ENCODE measurements around the gene ADCK1. TPM values are rescaled to one million over a fixed set of nuclear protein-coding genes. Genes with fewer than 3 reads are reported as not detected.

The ADCK1 gene
- total and polyA plus RNA-seq, 2 of the 13 experiments (the other 11 are each of a cell fraction or from before 2014, with no cell fraction given): 3.9 to 6.3 TPM

DNA sequence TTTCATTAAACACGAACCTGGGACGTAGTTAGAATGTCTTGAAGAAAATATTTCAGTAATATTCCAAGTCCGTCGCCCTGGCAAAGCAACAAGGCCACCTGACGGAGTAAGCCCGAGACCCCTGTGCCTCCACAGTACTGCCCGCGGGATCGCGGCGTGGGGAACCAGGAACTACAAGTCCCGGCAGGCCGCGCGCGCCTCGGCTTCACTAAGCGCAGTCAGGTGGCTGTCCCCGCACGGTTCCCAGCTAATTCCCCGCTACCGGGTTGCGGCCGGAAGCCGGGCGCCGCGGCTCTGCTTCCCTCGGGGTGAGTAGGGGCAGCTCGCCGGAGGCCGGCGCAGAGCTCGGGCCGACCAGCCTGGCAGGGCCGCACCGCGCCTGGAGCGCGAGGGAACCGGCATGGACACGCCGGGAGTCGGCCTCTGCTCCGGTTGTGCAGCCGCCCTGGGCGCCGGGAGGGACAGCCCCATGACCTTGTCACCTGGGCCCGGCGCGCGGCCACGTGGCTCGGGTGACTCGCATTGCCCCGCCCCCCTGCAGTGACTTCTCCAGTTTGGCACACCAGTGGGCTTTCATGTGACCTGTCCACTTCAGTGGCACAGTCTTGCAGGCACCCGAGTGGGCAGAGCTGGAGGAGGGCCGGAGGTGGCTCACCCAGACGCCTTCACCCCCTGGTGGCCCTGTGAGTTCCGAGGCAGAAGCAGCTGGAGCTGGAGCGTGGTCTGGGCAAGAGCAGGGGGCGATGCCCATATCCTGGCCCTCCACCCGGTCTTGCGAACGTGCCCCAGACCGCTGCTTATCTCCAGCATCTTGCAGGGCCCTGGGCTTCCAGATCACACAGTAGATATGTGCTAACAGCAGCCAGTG is at the start of gene ADCK1 (continued):
- peak; percentile 37; the same call in 1 of the 2 replicates for TF ChIP-seq FOXA3 (CRISPR knock-in tag; IDR thresholded peaks at IDR 0.05)
- TF ChIP-seq, protein P1, sequence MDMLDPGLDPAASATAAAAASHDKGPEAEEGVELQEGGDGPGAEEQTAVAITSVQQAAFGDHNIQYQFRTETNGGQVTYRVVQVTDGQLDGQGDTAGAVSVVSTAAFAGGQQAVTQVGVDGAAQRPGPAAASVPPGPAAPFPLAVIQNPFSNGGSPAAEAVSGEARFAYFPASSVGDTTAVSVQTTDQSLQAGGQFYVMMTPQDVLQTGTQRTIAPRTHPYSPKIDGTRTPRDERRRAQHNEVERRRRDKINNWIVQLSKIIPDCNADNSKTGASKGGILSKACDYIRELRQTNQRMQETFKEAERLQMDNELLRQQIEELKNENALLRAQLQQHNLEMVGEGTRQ (IDR thresholded peaks at IDR 0.05; ENCODE audit: low read depth, low read length): no peak; the same call in none of the 2 replicates
- TF ChIP-seq, protein P1 (CRISPR knock-in tag; IDR thresholded peaks at IDR 0.05; ENCODE audit: borderline replicate concordance): peak; percentile 87
- TF ChIP-seq ZSCAN12 (CRISPR knock-in tag; IDR thresholded peaks at IDR 0.05): peak; percentile 92; the same call in 1 of the 2 replicates
- TF ChIP-seq SP5 (CRISPR knock-in tag; IDR thresholded peaks at IDR 0.05; ENCODE audit: borderline replicate concordance, low read depth): 0 out of 2 replicates have a peak, but pooled peaks have one; percentile 30
- TF ChIP-seq ZBTB38 (CRISPR knock-in tag; IDR thresholded peaks at IDR 0.05): peak; percentile 58; the same call in 1 of the 2 replicates
- TF ChIP-seq, protein P2, sequence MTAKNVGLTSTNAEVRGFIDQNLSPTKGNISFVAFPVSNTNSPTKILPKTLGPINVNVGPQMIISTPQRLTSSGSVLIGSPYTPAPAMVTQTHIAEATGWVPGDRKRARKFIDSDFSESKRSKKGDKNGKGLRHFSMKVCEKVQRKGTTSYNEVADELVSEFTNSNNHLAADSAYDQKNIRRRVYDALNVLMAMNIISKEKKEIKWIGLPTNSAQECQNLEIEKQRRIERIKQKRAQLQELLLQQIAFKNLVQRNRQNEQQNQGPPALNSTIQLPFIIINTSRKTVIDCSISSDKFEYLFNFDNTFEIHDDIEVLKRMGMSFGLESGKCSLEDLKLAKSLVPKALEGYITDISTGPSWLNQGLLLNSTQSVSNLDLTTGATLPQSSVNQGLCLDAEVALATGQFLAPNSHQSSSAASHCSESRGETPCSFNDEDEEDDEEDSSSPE (CRISPR knock-in tag; IDR thresholded peaks at IDR 0.05): peak; percentile 39; the same call in 1 of the 2 replicates
- TF ChIP-seq ZNF143 (CRISPR knock-in tag; IDR thresholded peaks at IDR 0.05): peak; percentile 97
- TF ChIP-seq GATAD2A (CRISPR knock-in tag; IDR thresholded peaks at IDR 0.05): no peak
- TF ChIP-seq ZNF337 (CRISPR knock-in tag; IDR thresholded peaks at IDR 0.05; ENCODE audit: borderline replicate concordance, low read depth): peak; percentile 91; the same call in 1 of the 2 replicates
- peak; percentile 63; the same call in 1 of the 2 replicates for TF ChIP-seq PITX1 (CRISPR knock-in tag; IDR thresholded peaks at IDR 0.05)
- TF ChIP-seq ZSCAN31 (CRISPR knock-in tag; IDR thresholded peaks at IDR 0.05; ENCODE audit: low read depth): peak; percentile 88
- peak; percentile 86; the same call in 1 of the 2 replicates for TF ChIP-seq ZNF772 (CRISPR knock-in tag; IDR thresholded peaks at IDR 0.05)
- TF ChIP-seq POLR2A (IDR thresholded peaks at IDR 0.05; ENCODE audit: insufficient read depth in 1 of 2, low read depth in 2 of 2, low read length in 2 of 2): peak; percentile 70 to 79
- TF ChIP-seq GATAD1 (CRISPR knock-in tag; IDR thresholded peaks at IDR 0.05): peak; percentile 75
- TF ChIP-seq NBN (conservative IDR thresholded peaks at IDR 0.05): no peak
- peak; percentile 95 for TF ChIP-seq YEATS4 (CRISPR knock-in tag; IDR thresholded peaks at IDR 0.05; ENCODE audit: borderline replicate concordance)
- no peak for TF ChIP-seq MAF1 (CRISPR knock-in tag; IDR thresholded peaks at IDR 0.05; ENCODE audit: borderline replicate concordance)
- peak; percentile 66 for TF ChIP-seq ZNF614 (CRISPR knock-in tag; IDR thresholded peaks at IDR 0.05; ENCODE audit: borderline replicate concordance)
- TF ChIP-seq ZBTB37 (CRISPR knock-in tag; IDR thresholded peaks at IDR 0.05): no peak
- TF ChIP-seq ZNF747 (CRISPR knock-in tag; IDR thresholded peaks at IDR 0.05; ENCODE audit: borderline replicate concordance): peak; percentile 86; the same call in 1 of the 2 replicates
- TF ChIP-seq ARNTL (CRISPR knock-in tag; IDR thresholded peaks at IDR 0.05): peak; percentile 87
- TF ChIP-seq, protein P3, sequence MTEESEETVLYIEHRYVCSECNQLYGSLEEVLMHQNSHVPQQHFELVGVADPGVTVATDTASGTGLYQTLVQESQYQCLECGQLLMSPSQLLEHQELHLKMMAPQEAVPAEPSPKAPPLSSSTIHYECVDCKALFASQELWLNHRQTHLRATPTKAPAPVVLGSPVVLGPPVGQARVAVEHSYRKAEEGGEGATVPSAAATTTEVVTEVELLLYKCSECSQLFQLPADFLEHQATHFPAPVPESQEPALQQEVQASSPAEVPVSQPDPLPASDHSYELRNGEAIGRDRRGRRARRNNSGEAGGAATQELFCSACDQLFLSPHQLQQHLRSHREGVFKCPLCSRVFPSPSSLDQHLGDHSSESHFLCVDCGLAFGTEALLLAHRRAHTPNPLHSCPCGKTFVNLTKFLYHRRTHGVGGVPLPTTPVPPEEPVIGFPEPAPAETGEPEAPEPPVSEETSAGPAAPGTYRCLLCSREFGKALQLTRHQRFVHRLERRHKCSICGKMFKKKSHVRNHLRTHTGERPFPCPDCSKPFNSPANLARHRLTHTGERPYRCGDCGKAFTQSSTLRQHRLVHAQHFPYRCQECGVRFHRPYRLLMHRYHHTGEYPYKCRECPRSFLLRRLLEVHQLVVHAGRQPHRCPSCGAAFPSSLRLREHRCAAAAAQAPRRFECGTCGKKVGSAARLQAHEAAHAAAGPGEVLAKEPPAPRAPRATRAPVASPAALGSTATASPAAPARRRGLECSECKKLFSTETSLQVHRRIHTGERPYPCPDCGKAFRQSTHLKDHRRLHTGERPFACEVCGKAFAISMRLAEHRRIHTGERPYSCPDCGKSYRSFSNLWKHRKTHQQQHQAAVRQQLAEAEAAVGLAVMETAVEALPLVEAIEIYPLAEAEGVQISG (CRISPR knock-in tag; IDR thresholded peaks at IDR 0.05): peak; percentile 90

All from HepG2 (cell line).